Epithelial cell of proximal tubule (primary cell): Measurements from ENCODE around the gene CFAP299. TPM values are rescaled to one million over a fixed set of nuclear protein-coding genes. Genes with fewer than 3 reads are reported as not detected.
"Not testable (repeated sequence)": the region's sequence is repeated elsewhere in the genome, so short reads cannot be mapped to it uniquely, and the experiment has no call there.

Source experiments
- DNase-seq: peaks from one replicate; pipeline ENCODE4 v3.0.0-alpha.2; 2011; ENCODE audit warnings: low read depth
- H3K4me3 ChIP-seq: 2 replicates; pipeline ENCODE4 v1.5.1; 2011; ENCODE audit warnings: low read depth, mild to moderate bottlenecking, low read length
- CTCF ChIP-seq: conservative IDR thresholded peaks from 2 replicates; pipeline ENCODE4 v1.5.1; 2012; ENCODE audit warnings: low read depth, mild to moderate bottlenecking, low read length
- total RNA-seq: library from RNA; depleted of rRNA; stranded (reverse); fragments of >200 nt; gene quantifications from 2 replicates; pipeline ENCODE4 v1.2.3, GENCODE V29; 2015

Gene CFAP299
- total RNA-seq, 1 donor from 2014 or later, result not detected

- H3K4me3 ChIP-seq, result no peak overlapping the region
- no peak for DNase-seq
- no peak for TF ChIP-seq CTCF
These were observed 4.5 kb downstream of the CFAP299 start for GRCh38 chr4:80340036-80340435.

- H3K4me3 ChIP-seq, DNase-seq: not testable (repeated sequence)
These were observed 7.2 kb downstream of the CFAP299 start for GRCh38 chr4:80342684-80343083.

GRCh38 chr4:80343887-80344286 is 8.4 kb downstream of the CFAP299 start:
- no peak overlapping the region for H3K4me3 ChIP-seq
- no peak for DNase-seq
- no peak for TF ChIP-seq CTCF

GRCh38 chr4:80360084-80360483 is 24.6 kb downstream of the CFAP299 start:
- no peak for DNase-seq
- H3K4me3 ChIP-seq, result no peak overlapping the region
- TF ChIP-seq CTCF, result no peak

GRCh38 chr4:80360900-80361299 is 25.4 kb downstream of the CFAP299 start:
- no peak overlapping the region for H3K4me3 ChIP-seq
- no peak for TF ChIP-seq CTCF
- DNase-seq, result no peak

GRCh38 chr4:80361329-80361900 is 25.9 kb downstream of the CFAP299 start:
- no peak for DNase-seq
- no peak overlapping the region for H3K4me3 ChIP-seq
- TF ChIP-seq CTCF, result peak; percentile 51

GRCh38 chr4:80362578-80363181 is 27.1 kb downstream of the CFAP299 start:
- no peak overlapping the region for H3K4me3 ChIP-seq

More at GRCh38 chr4:80362578-80363181, 27.1 kb downstream of the CFAP299 start:
- peak; percentile 93 for TF ChIP-seq CTCF
- DNase-seq, result no peak
